Astrocyte of the cerebellum (primary cell): ENCODE measurements around the gene AVP.

Source experiments
- DNase-seq: peaks from one replicate; pipeline ENCODE4 v3.0.0-alpha.2; 2011; ENCODE audit warnings: low read depth
- H3K4me3 ChIP-seq: 2 replicates; pipeline ENCODE4 v1.5.1; 2011; ENCODE audit warnings: mild to moderate bottlenecking, low read depth, low read length, moderate library complexity
- in situ Hi-C: cut with HindIII; loops from 2 replicates; pipeline ENCODE4 v1.10.0; 2017; ENCODE audit warnings: low sequenced_read_pairs
- TF ChIP-seq, protein P1 (sequence below): IDR thresholded peaks from 2 replicates; pipeline ENCODE4 v1.5.1; 2012; ENCODE audit warnings: low read length, low read depth, moderate library complexity, mild to moderate bottlenecking; ENCODE audit errors: missing control alignments

The AVP gene

DNA sequence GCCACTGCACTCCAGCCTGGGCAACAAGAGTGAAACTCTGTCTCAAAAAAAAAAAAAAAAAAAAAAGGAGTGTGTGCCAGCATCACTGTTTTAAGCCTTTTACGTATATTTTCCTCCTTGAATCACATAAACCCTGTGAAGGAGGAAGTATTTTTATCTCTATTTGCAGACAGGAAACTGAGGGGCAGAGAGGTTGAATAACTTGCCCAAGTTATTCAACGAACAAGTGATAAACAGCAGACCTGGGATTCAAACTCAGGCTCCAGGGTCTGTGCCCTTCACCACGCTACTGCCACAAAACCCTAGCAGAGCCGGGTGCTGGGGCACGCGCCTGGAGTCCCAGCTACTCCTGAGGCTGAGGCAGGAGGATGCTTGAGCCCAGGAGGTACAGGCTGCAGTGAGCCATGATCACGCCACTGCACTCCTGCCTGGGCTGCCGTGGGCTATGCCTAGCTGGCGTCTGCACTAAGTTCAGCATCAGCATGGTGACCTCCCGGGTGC is 9.4 kb upstream of the AVP start:
- in situ Hi-C loops, result no loop called here
- TF ChIP-seq, protein P1, sequence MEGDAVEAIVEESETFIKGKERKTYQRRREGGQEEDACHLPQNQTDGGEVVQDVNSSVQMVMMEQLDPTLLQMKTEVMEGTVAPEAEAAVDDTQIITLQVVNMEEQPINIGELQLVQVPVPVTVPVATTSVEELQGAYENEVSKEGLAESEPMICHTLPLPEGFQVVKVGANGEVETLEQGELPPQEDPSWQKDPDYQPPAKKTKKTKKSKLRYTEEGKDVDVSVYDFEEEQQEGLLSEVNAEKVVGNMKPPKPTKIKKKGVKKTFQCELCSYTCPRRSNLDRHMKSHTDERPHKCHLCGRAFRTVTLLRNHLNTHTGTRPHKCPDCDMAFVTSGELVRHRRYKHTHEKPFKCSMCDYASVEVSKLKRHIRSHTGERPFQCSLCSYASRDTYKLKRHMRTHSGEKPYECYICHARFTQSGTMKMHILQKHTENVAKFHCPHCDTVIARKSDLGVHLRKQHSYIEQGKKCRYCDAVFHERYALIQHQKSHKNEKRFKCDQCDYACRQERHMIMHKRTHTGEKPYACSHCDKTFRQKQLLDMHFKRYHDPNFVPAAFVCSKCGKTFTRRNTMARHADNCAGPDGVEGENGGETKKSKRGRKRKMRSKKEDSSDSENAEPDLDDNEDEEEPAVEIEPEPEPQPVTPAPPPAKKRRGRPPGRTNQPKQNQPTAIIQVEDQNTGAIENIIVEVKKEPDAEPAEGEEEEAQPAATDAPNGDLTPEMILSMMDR, result no peak
- DNase-seq, result no peak
- H3K4me3 ChIP-seq, result no peak overlapping the region

DNA sequence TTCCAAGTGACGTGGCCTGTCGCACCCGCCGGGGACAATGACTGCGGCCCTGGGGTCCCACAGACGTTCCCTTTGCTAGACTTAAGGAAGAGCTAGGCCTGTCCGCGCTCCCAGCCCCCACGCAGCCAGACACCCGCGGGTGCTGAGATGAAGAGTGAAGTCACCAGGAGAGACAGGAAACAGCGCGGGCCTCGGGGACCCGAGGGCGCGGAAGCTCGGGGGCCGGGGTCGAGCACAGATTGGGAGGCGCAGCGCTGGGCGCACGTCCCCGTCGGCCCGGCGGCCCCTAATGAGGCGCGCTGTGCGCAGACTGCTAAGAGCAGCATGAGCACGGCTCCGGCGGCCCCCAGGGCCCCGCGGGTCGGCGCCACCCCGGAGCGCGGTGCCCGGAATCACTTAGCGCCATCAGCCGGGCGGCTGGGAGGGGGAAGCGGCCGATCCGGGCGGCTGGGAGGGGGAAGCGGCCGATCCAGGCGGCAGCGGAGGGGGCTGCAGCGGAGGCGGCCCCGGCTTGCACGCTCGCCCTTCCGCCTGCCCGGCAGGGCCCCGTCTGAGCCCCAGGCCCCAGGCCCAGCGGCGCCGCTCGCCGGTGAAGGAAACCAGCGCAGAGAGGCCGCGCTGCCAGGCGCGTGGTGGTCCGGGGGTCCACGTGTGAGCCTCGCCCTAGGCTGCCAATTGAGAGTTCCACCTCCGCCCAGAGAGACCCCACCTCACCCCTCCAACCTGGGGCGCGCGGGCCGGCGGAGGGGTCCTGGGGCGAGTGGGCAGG is 8.3 kb upstream of the AVP start:
- in situ Hi-C loops, result no loop called here
- DNase-seq, result no peak
- TF ChIP-seq, protein P1, result no peak
- peak overlapping the region; percentile 30 for H3K4me3 ChIP-seq

DNA sequence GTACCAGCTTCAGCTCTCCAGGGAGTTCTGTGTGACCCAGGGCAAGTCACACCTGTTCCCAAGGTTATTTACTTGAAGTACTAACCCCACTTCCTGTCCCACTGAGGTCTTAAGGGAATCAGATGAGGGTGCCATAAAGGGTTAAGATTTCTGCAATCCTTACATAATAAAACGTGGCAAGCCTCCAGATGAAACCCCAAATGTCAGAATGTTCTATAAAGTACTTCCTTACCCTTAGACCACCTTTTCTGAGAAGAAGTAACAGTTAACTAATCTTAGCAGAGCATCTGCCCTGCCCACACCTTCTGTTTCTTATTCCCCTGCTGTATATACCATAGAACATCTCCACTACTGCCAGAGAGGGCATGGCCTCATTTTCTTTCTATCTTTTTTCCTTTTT is 6.0 kb upstream of the AVP start:
- no peak overlapping the region for H3K4me3 ChIP-seq
- TF ChIP-seq, protein P1, result no peak
- in situ Hi-C loops, result no loop called here
- DNase-seq, result no peak

DNA sequence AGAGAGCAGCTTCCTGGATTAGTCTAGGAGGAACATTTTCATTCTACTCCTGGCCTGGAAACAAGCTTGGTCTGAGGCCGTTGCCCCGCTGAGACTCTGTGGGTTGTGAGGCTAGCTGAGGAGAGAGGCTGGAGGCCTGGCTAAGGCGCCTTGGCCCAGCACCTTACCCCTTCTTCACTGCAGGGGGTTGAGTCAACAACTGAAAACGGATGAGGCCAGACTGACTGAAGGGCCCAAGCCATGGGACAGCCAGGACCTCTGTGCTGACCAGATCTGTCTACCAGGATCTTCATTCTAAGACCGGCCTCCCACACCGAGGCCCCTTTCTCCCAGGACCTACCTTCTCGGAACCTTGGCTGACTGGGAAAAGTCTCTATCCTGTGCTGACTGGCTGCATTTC is 3.5 kb upstream of the AVP start:
- in situ Hi-C loops, result no loop called here
- no peak for DNase-seq
- H3K4me3 ChIP-seq, result no peak overlapping the region
- TF ChIP-seq, protein P1, result no peak

DNA sequence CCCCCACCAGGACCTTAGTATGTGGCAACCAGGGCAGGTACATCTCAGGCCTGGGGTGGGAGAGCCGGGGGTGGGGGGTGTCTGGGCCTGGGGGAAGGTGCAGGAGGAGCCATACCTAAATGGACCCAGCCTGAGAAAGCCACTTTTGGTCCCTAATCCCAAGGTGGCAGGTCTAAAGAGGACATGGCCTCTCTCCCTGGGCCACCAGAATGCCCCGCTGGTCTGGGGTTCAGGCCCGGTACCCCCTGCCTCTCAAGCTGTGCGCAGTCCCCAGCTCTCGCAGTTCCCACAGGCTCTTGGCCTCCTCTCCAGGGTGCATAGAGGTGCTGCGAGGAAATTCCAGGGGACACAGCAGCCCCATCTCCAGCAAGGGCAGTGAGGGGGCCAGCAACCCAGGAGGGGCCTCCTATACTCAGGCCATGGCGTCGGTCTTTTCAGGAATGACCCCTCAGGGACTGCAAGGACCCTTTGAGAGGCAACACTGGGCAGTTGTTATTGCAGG is 1.1 kb upstream of the AVP start:
- DNase-seq, result no peak
- H3K4me3 ChIP-seq, result no peak overlapping the region
- in situ Hi-C loops, result no loop called here
- TF ChIP-seq, protein P1, result no peak

DNA sequence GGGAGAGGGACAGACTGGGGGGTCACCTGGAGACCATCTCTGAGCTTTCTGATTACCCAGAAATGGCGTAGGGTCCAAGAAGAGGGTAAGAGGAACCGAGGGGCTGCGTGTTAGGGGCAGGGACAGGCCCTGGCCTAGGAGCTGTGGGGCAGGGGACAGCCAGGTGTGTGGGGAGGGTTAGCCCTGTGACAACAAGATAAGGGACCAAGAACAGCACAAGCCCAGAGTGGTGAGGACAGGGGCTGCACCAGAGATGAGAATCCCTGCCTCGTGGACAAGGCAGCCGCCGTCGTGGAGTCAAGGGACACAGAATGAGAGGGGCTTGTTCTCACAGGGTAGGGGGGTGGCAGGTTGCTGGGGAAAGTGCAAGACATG is 449 bp upstream of the AVP start:
- in situ Hi-C loops, result no loop called here
- TF ChIP-seq, protein P1, result no peak
- no peak overlapping the region for H3K4me3 ChIP-seq

More for the DNA sequence above, 449 bp upstream of the AVP start:
- no peak for DNase-seq
